ENCODE data around the gene IER3. TPM values are rescaled to one million over a fixed set of nuclear protein-coding genes. Genes with fewer than 3 reads are reported as not detected.

Gene IER3
- total and polyA plus RNA-seq, 2 of the 13 experiments (the other 11 are each of a cell fraction or from before 2014, with no cell fraction given) = 51.1 to 131 TPM

DNA sequence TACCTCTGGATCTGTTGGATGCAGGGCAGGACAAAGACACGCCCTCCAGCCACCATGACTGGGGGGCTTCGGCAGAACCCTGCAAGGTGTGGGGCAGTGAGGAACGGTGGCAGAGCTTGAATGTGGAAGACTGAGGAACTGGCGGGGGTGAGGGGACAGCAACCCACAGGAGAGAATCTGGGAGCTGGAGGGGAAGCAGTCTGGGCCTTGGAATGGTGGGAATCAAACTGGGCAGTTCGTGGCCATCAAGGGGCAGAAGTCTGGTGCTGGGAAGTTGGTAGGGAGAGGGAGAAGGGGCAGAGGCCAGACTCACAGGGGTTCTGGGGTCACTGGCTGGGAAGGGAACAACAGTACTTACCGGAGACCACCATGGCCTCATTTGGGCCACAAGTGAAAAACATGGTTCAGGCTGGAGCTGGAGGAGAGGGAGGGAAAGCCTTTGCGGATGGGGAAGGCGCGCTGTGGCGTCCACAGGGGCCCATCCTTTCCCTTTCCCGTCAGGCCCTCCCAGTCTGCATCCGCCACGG lies 2.5 kb downstream of the IER3 start (continued):
- TF ChIP-seq HBP1 (CRISPR knock-in tag; IDR thresholded peaks at IDR 0.05; ENCODE audit: low read depth) = no peak
- no peak for TF ChIP-seq SMARCC2 (IDR thresholded peaks at IDR 0.05)
- no peak; the same call in 1 of the 2 replicates for TF ChIP-seq ZNF232 (CRISPR knock-in tag; IDR thresholded peaks at IDR 0.05; ENCODE audit: borderline replicate concordance)
- 0 out of 2 replicates have a peak, but pooled peaks have one; percentile 20 for TF ChIP-seq HNF4G (IDR thresholded peaks at IDR 0.05; ENCODE audit: borderline replicate concordance, low read depth, low read length)
- TF ChIP-seq HNF4G (CRISPR knock-in tag; IDR thresholded peaks at IDR 0.05; ENCODE audit: borderline replicate concordance, low read depth) = no peak
- TF ChIP-seq POGZ (CRISPR knock-in tag; IDR thresholded peaks at IDR 0.05) = no peak
- no peak for TF ChIP-seq SUZ12 (IDR thresholded peaks at IDR 0.05; ENCODE audit: low read depth, low read length)
- 0 out of 2 replicates have a peak, but pooled peaks have one; percentile 22 for TF ChIP-seq HDAC2 (CRISPR knock-in tag; IDR thresholded peaks at IDR 0.05)
- TF ChIP-seq TOPORS (CRISPR knock-in tag; IDR thresholded peaks at IDR 0.05) = peak; percentile 14
- no peak for TF ChIP-seq POLR2G (IDR thresholded peaks at IDR 0.05; ENCODE audit: low read depth, low read length)
- peak; percentile 47; the same call in 1 of the 2 replicates for TF ChIP-seq PRDM15 (CRISPR knock-in tag; IDR thresholded peaks at IDR 0.05)
- TF ChIP-seq ZNF136 (CRISPR knock-in tag; IDR thresholded peaks at IDR 0.05; ENCODE audit: low read depth) = peak; percentile 14; the same call in 1 of the 2 replicates
- TF ChIP-seq ZNF256 (CRISPR knock-in tag; conservative IDR thresholded peaks at IDR 0.05) = 0 out of 2 replicates have a peak, but pooled peaks have one; percentile 26
- no peak for TF ChIP-seq ARID2 (CRISPR knock-in tag; IDR thresholded peaks at IDR 0.05; ENCODE audit: borderline replicate concordance)
- peak; percentile 34; the same call in 1 of the 2 replicates for TF ChIP-seq HNRNPL (IDR thresholded peaks at IDR 0.05; ENCODE audit: low read depth, low read length)
- TF ChIP-seq ZNF879 (CRISPR knock-in tag; IDR thresholded peaks at IDR 0.05) = peak; percentile 5; the same call in 1 of the 2 replicates
- peak; percentile 31 for TF ChIP-seq FOXP4 (CRISPR knock-in tag; IDR thresholded peaks at IDR 0.05)
- peak; percentile 57; the same call in 1 of the 2 replicates for TF ChIP-seq ZBTB20 (CRISPR knock-in tag; IDR thresholded peaks at IDR 0.05; ENCODE audit: borderline replicate concordance, low read depth)
- TF ChIP-seq YEATS2 (CRISPR knock-in tag; IDR thresholded peaks at IDR 0.05; ENCODE audit: borderline replicate concordance) = no peak
- 0 out of 2 replicates have a peak, but pooled peaks have one; percentile 39 for TF ChIP-seq ZNF597 (CRISPR knock-in tag; IDR thresholded peaks at IDR 0.05)
- peak; percentile 73; the same call in 1 of the 2 replicates for TF ChIP-seq NR0B2 (CRISPR knock-in tag; IDR thresholded peaks at IDR 0.05)
- peak; percentile 87; the same call in 1 of the 2 replicates for TF ChIP-seq NKX3-1 (CRISPR knock-in tag; IDR thresholded peaks at IDR 0.05)
